GM15510 (cell line): Measurements from ENCODE around the gene ITGB8.

Source experiments
- POLR2A ChIP-seq: IDR thresholded peaks from 3 replicates; pipeline ENCODE4 v1.6.1; 2011; ENCODE audit warnings: borderline replicate concordance; ENCODE audit not compliant: insufficient read length; ENCODE audit errors: extremely low read depth

The ITGB8 gene

DNA sequence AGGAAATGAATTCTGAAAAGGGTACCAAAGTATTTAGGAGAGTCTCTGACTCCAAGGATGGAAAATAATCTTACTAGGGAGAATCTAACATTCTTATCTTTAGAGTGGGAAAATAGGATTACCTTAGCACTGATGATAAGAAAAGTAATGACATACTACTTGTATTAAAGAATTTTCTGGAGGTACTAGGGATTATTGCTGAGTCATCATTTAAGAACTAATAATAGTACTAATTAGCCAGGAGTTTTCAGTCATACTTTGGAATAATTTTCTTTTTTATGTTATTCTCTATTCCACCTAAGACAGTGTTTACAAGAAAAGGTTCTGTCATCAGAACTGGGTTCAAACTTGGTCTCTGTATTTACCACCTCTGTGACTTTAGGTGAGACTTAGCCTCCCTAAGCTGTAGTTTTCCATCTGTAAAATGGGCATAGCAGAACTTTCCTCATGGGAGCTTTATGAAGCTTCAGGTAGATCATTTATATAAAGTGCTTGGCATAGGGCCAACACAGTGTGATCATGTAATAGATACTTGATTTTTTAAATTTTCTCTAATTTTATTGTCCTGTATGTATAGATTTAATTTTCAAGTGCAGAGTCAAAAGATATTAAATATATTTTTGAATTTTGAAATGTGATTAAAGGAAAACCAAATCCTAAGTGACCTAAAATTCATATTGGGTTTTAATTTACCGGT lies 20.4 kb downstream of the ITGB8 start:
- TF ChIP-seq POLR2A, result no peak

DNA sequence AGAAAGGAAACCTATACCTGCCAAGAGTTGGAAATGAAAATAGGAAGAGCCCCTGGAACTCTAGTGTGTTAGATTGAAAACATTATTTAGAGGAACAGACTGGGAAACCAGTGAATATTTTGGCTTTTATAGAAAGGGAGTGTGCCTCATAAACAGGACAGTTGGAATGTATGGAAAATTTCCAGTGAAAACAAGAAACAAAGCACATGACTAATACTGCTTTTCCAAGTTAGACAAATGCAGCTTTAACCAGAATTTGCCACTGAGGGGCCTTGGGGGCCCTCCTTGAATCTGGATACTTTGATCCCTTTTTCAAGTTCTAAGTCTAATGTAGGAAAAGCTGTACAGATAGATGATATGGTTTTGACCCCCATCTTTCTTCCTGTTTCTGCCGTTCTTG lies 21.2 kb downstream of the ITGB8 start:
- no peak for TF ChIP-seq POLR2A

DNA sequence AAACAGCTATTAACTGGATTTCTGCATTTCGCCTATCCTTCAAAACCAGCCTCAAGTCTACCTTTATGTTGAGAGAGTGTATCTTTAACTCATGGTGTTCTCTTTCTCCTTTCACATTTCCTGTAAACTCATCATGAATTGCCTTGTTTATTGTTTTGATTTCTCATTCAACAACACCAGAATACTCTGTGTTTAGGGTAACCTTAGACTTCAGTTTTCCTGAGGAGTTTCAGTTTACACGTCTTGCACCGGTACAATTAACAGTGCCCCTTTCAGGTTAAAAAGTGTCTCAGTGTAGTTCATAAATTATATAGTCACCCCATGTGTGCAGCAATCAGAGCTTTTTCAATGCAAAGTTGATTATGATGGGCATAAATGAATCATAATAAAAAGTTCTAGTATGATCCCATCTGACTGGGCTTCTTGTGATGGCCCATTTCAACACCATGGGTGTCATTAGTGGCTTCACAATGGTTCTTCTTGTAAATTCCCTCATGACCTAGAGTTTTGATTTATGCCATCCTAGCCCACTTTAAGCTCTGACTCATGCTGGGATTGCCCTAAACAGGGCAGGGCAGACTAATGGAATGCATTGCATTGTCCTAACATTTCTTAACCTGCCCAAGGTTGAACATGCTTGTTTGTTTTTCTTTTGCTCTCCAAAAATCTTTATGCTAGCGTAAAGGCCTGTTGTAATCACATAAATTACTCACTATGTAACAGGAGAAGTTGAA lies 22.0 kb downstream of the ITGB8 start:
- TF ChIP-seq POLR2A, result no peak

DNA sequence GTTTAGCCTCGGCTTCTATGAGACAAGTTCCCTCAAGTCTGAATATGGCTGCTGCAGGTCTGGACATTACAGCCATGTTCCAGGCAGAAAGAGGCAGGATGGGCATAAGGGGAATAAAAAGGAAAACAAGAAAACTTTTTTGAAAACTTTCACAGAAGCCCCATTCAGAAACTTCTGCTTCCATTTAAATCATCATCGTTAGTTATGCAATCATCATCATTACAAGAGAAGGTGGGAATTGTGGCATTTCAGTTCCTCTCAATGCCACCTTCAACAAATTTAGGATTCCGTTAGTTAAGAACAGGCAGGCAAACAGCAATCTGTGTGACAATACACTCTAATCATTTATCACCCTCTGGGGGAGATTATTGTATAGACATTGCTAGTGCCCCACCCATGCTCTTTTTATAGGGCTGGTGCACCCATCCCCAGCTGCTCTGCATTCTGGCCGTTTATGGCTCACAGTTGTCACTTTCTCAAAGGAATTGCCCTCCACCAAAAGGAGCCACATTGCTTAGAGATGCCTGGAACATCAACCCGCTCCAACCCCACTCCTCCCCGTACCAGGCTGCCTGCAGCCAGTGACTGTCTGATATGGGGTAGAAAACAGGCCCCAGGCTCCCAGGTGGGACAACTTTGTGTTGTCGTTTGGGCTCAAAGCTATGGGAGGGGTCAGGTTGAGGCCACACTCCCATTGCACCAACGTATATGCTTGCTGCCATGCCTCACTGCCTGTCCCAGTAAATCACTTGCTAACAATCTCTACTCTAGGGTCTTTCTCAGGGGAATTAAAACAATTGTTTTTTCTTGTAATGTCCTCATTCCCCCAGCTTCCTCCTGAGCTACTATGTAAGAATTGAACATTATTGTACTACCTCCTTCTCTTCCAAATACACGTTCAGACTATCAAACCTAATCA lies 24.2 kb downstream of the ITGB8 start:
- no peak for TF ChIP-seq POLR2A

DNA sequence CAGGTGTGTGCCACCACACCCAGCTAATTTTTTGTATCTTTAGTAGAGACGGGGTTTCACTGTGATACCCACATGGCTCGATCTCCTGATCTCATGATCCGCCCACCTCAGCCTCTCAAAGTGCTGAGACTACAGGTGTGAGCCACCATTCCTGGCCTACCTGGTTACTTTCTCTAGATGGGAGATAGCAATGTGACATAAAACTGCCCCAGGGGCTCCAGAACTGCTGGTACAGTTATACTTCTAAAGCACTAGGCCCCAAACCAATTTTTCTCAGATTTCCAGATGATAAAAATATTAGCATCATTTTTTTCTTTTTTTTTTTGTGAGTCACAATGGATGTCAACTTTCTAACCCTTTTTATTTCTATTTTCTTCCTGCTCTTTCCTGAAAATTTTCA lies 27.4 kb downstream of the ITGB8 start:
- no peak for TF ChIP-seq POLR2A

DNA sequence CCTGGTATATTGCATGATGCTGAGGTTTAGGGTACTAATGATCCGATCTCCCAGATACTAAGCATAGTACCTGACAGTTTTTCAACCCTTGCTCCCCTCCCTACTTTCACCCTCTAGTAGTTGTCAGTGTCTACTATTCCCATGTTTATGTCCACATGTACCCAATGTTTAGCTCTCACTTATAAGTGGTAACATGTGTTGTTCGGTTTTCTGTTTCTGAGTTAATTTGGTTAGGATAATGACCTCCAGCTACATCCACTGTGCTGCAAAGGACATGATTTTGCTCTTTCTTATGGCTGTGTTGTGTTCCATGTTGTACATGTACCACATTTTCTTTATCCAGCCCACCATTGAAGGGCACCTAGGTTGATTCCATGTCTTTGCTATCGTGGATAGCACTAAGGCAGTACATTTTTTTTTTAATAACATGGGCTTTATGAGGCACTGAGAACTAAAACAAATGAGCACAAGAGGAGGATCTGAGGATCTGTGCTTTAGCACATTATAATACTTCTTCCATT lies 28.1 kb downstream of the ITGB8 start:
- no peak for TF ChIP-seq POLR2A

DNA sequence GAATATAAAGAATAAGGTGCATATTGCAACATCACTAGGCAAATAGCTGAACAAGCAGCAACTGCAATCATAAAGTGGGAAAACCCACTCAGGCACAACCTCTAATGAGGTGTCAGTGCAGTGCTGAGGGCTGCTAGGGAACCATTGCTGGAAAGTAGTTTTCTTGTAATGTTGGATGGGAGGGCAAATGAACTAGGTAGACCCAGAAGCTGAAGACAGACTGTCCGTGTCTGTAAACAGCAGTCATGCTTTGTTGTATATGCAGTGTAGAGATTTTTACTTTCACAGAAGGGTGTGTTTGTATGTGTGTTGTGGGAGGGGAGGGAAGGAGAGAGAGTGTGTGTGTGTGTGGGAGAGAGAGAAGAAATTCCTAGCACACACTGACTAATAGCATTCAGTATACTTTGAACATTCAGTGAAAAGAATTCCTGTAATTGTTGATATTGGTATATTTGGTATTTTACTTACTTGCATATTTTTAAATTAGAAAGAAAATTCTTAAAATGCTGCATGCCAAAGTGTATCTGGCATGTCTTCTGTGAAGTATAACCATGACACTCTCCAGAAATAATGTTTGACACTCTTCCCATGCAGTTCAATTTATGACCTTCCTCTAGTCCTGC lies 28.8 kb downstream of the ITGB8 start:
- TF ChIP-seq POLR2A, result no peak

DNA sequence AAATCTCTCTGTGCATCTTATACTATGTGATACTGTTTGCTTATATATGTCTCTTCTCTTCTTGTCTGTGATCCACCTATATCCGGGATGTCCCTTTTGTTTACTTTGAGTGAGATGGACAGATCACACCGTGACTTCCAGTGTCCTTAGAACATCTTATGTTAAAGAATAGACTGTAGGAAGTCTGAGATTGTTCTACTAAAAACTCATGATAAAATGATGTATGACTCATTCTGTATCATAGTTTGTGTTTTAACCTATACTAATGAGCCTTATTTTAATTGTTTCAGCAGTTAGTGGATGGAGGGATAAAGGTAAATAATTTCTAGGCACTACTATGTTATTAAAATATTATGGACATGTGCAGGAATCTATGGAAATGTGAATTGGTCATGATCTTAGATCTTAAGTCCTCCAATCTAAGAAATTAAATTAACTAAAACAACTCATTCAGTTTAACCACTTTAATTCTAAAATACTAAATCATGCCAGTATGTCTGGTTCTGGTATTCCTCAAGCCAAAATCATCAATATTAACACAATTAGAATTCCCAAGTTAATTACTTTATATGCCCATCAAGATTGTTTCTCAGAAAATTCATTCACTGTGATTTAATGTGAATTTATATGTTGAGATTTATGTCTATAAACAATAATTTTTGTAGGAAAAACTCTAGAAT lies 32.0 kb downstream of the ITGB8 start:
- no peak for TF ChIP-seq POLR2A

DNA sequence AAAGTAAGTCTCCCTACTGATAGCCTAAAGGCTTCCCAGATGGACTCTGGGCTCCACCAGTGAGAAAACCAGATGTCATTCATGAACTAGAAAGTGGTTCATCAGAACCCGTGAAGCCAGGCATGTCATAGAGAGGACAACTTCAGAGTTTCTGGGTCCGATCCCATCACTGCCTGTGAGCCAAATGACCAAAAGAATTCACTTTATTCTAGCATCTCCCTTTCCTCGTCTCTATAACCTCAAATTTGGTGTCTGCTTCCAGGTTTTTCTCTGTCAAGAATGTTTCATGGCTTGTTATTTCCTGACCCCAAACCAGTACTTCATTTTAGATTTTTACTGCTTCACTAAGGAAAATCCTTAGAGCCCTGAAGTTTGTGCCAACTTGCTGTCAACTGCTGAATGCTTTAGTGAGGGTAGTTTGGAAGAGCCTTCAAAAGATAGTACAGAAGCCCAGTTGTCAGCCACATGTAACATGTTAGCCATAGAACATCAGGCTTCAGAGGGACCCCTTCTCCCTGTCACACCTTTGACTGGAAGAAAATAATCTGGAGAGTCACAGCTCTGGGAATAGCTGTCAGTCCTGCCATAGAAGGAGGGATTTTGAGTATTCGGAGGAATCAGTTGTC lies 34.0 kb downstream of the ITGB8 start:
- TF ChIP-seq POLR2A, result no peak

DNA sequence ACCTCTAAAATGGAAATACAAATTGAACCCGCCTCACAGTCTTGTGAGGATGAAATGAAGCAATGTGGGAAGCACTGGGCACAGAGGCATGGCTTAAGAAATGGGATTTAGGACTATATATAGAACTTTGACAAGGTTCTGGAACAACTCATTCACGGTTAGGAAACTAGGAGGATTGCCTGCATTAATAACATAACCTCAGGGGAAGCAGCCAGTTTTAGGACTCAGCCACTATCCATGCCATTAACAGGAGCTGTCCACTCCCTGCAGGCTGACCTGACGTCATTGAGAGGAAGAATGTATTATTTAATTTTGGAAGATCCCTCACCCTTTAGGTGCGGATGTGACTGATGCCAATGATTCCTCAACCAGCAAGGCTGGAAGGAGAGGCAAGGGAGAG lies 34.8 kb downstream of the ITGB8 start:
- TF ChIP-seq POLR2A, result no peak

DNA sequence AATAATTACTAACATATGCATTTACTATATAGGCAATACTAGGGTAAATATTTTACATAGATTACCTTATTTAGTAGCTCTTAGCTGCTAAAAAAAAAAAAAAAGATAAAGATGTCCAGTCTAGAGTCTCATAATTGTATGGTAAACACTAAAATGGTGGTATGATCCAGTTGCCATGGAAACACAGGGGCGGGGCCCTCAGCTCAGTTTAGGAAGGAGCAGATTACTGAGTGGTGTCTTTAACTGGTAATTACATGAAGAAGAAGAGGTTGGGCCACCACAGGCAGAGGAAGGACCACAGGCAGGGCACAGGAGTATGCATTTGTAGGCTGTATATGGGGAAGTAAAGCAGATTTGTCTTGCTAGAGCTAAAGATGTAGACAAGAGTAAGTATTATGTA lies 43.7 kb downstream of the ITGB8 start:
- no peak for TF ChIP-seq POLR2A

DNA sequence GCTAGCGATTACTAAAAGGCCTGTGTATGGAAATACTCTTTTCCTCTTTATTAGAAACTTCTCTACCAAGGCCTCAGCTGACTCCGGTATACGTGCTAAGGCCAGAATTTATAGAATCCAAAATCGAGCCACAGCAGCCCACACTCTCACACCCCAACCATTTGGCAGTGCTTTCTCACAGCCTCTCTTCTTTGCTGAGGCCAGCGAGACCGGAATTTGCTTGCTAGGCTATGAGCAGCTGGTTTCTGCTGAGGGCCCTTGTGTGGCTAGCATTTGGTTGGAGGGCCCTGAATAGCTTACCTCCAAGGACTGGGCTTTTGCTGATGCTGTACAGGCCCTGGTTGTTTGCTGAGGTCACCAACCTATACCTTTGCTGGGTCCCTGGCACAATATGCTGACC lies 46.1 kb downstream of the ITGB8 start:
- no peak for TF ChIP-seq POLR2A

DNA sequence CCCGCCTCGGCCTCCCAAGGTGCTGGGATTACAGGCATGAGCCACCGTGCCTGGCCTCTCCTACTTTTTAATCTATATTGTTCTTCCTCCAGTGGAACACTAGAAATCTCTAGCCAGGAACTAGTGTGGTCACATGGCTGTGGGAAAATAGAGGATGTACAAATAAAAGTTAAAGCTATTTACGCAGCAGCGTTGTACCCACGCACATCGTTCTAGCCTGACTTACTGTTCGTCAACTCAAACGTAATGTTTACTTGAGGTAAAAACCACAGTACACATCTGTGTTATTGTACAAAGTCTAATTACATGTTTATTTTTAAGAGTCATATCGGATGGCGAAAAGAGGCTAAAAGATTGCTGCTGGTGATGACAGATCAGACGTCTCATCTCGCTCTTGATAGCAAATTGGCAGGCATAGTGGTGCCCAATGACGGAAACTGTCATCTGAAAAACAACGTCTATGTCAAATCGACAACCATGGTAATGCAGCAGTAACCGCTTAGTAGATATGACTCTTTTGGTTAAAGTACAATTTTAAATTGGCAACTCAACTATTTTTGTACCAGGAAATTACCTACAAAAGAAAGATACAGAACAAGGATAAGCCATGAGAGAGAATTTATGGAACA lies 50.8 kb downstream of the ITGB8 start:
- no peak for TF ChIP-seq POLR2A
